ENCODE results near the gene CPLX1. TPM values are rescaled to one million over a fixed set of nuclear protein-coding genes. Genes with fewer than 3 reads are reported as not detected.

The CPLX1 gene
- total and polyA plus RNA-seq, 7 donors: 0.44 to 2.3 (median 1.4) TPM

DNA sequence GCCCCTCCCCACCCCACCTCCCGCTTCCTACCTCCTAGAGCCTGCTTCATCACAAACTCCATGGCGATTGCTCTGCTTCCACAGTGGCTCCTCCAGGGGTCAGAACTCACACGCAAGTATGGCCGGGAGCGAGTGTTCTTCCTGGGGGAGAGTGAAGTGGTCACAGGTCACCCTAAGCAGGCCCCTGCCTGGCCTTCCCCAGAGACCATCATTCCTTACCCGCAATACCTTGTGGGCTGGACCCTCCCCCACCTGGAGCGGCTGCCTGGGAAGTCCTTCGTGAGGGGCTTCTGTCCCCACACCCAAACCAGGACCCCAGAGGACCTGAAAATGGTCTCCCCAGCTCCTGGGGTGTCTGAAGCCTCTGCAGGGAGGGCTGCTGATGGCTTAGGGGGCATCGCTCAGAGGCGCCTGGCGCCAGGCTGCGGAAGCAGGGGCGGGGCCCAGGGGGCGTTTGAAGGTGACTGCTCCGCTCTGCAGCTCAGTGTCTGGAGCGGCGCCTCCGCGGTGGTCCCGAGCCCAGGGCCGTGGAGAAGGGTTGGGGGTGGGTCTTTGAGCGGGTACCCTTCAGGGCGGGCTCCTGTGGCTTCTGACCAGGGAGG is 1.4 kb downstream of the CPLX1 start:
- DNase-seq: peak in 1 of 2 donors; percentile 48

DNA sequence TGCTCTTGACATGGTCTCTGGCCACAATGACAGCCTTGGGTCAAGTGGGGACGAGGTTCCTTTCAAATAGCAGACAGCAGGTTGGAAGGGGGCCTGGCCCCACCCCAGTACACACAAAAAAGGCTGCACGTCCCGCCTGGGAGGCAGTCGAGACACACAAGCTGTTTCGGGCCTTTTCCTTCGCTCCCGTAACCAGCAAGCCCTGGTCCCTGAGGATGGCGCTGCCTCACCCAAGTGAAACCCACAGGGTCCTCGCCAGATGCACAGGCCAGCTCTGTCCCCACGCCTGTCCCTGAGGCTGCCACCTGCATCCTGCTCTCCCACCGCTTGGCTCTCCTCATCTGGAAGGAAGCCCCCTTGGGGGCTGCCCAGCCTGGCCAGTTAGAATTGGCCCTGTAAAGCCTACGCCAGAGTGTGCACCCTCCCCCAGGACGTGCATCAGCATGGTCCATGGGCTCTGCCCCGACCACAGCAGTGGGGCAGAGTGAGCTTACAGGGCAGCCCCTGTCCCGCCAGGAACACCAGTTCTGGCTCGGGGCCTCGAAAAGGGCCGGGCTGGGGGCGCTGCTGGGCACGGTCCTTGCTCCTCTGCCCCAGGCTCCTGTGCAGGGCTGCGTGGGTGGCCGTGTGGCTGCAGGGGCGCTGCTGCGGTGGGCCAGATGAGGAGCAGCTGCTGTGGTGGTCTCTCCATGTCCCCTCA is 2.0 kb downstream of the CPLX1 start:
- Histone ChIP-seq H3K27ac (no peak overlapping the region), H3K9me3 (no peaks in the 10 kb centered on the region), H3K27me3 (ENCODE audit: insufficient read depth in 3 of 3, low read length in 2 of 3) (peaks cover 0 to 90% (median 33%) of the 10 kb centered on the region in 3 donors), H3K4me1 (no peaks in the 10 kb centered on the region), H3K4me3 (no peak overlapping the region), H3K36me3 (ENCODE audit: insufficient read depth in 1 of 2, low read depth in 1 of 2) (no peaks in the 10 kb centered on the region)
- ATAC-seq (no peak), DNase-seq (peak in 1 of 2 donors; percentile 26)
- TF ChIP-seq CTCF (IDR thresholded peaks at IDR 0.05): no peak
- WGBS, 3 donors: 29 to 37% (median 37%) methylated on average over 23 to 24 of the region's 24 CpGs
- intact Hi-C loops (cut with DNase I): no loop called here

More for the DNA sequence above, 1.4 kb downstream of the CPLX1 start:
- H3K9me3 ChIP-seq: no peaks in the 10 kb centered on the region
- no peak for ATAC-seq
- no peak overlapping the region for H3K27ac ChIP-seq
- peaks cover 0 to 90% (median 36%) of the 10 kb centered on the region in 3 donors for H3K27me3 ChIP-seq (ENCODE audit: insufficient read depth in 3 of 3, low read length in 2 of 3)
- H3K4me1 ChIP-seq: no peaks in the 10 kb centered on the region
- TF ChIP-seq CTCF (IDR thresholded peaks at IDR 0.05): no peak
- intact Hi-C loops (cut with DNase I): no loop called here
- 3 to 7% (median 6%) methylated on average over 23 of the region's 23 CpGs for WGBS, 3 donors
- H3K4me3 ChIP-seq: no peak overlapping the region
- no peaks in the 10 kb centered on the region for H3K36me3 ChIP-seq (ENCODE audit: insufficient read depth in 1 of 2, low read depth in 1 of 2)

- H3K27me3 ChIP-seq (ENCODE audit: insufficient read depth in 3 of 3, low read length in 2 of 3): peaks cover 0 to 90% (median 36%) of the 10 kb centered on the region in 3 donors
- H3K9me3 ChIP-seq: no peaks in the 10 kb centered on the region
- DNase-seq (peak in 1 of 2 donors; percentile 34), ATAC-seq (no peak)
- no peaks in the 10 kb centered on the region for H3K4me1 ChIP-seq
- intact Hi-C loops (cut with DNase I): no loop called here
- H3K4me3 ChIP-seq: no peak overlapping the region
- no peak overlapping the region for H3K27ac ChIP-seq
- TF ChIP-seq CTCF (IDR thresholded peaks at IDR 0.05): no peak
- 63 to 68% (median 66%) methylated on average over 21 of the region's 21 CpGs for WGBS, 3 donors
- H3K36me3 ChIP-seq (ENCODE audit: insufficient read depth in 1 of 2, low read depth in 1 of 2): no peaks in the 10 kb centered on the region
Observed at GRCh38 chr4:823176-823760, 2.7 kb downstream of the CPLX1 start.

- Histone ChIP-seq H3K4me1 (no peaks in the 10 kb centered on the region), H3K36me3 (ENCODE audit: insufficient read depth in 1 of 2, low read depth in 1 of 2) (no peaks in the 10 kb centered on the region), H3K4me3 (no peak overlapping the region), H3K27ac (no peak overlapping the region), H3K27me3 (ENCODE audit: insufficient read depth in 3 of 3, low read length in 2 of 3) (peaks cover 0 to 90% (median 37%) of the 10 kb centered on the region in 3 donors), H3K9me3 (no peaks in the 10 kb centered on the region)
- intact Hi-C loops (cut with DNase I): no loop called here
- 40 to 47% (median 43%) methylated on average over 24 of the region's 24 CpGs for WGBS, 3 donors
- DNase-seq: peak in 1 of 2 donors; percentile 28
- no peak for ATAC-seq
- no peak for TF ChIP-seq CTCF (IDR thresholded peaks at IDR 0.05)
Observed at GRCh38 chr4:822361-823175, 3.4 kb downstream of the CPLX1 start.

Measured in psoas muscle (tissue), 8 donors.